ENCODE data around the gene PCDHA10. TPM values are rescaled to one million over a fixed set of nuclear protein-coding genes. Genes with fewer than 3 reads are reported as not detected.
"Not testable (repeated sequence)": the region's sequence is repeated elsewhere in the genome, so short reads cannot be mapped to it uniquely, and the experiment has no call there.

PCDHA10 gene
- total RNA-seq, 1 donor from 2014 or later = 0.21 TPM

GRCh38 chr5:140840978-140841962, 14.4 kb upstream of the PCDHA10 start, which contains the start of gene PCDHA8:
Gene PCDHA8, plus strand, starts transcription at chr5:140841187. Its CDS starts 135 bp downstream, at chr5:140841322.
- DNase-seq = peak; percentile 1

- DNase-seq = no peak
Measured at GRCh38 chr5:140842798-140843733, 12.6 kb upstream of the PCDHA10 start.

- DNase-seq = not testable (repeated sequence)
Measured at GRCh38 chr5:140848139-140849102, 7.3 kb upstream of the PCDHA10 start, which contains the start of gene PCDHA9. Gene PCDHA9, plus strand, starts transcription at chr5:140848382. Its CDS starts 114 bp downstream, at chr5:140848496.

- DNase-seq = not testable (repeated sequence)
Measured at GRCh38 chr5:140849831-140850634, 5.7 kb upstream of the PCDHA10 start.

GRCh38 chr5:140857177-140857986, 1.7 kb downstream of the PCDHA10 start:
- DNase-seq = no peak

GRCh38 chr5:140857987-140858240, 2.2 kb downstream of the PCDHA10 start:
- no peak for DNase-seq

- DNase-seq = no peak
Measured at GRCh38 chr5:140862441-140863295, 7.0 kb downstream of the PCDHA10 start.

- peak; percentile 23 for DNase-seq
Measured at GRCh38 chr5:140868721-140869554, 13.2 kb downstream of the PCDHA10 start, which contains the start of gene PCDHA11. Gene PCDHA11, plus strand, starts transcription at chr5:140868957. Its CDS starts 147 bp downstream, at chr5:140869104.

GRCh38 chr5:140869555-140869886, 13.8 kb downstream of the PCDHA10 start:
- DNase-seq = no peak

- DNase-seq = no peak
Measured at GRCh38 chr5:140870221-140871201, 14.8 kb downstream of the PCDHA10 start.

- no peak for DNase-seq
Measured at GRCh38 chr5:140875085-140876065, 19.7 kb downstream of the PCDHA10 start, which contains the start of gene PCDHA12. Gene PCDHA12, plus strand, starts transcription at chr5:140875308. Its CDS starts 165 bp downstream, at chr5:140875473.

- not testable (repeated sequence) for DNase-seq
Measured at GRCh38 chr5:140876541-140877261, 21.0 kb downstream of the PCDHA10 start.

GRCh38 chr5:140877262-140877581, 21.5 kb downstream of the PCDHA10 start:
- DNase-seq = no peak

GRCh38 chr5:140881889-140882590, 26.3 kb downstream of the PCDHA10 start, which contains the start of gene PCDHA13:
Gene PCDHA13, plus strand, starts transcription at chr5:140882124. Its CDS starts 145 bp downstream, at chr5:140882269.
- DNase-seq = peak; percentile 11
